ENCODE data around the gene SRGAP1.

The SRGAP1 gene

DNA sequence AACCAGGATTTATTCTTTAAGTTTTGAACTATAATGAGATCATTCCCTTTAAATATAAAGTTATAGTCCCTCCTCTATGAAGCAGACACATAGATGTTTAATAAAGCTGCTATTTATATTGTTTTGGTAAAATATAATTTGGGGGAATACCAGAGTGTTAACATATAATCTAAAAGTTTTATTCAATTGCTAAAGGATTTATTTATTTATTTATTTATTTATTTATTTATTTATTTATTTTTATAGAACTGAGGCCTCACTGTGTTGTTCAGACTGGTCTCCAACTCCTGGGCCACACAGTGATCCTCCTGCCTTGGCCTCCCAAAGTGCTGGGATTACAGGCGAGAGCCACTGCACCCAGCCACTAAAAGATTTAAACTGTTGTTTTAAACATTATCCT lies 278.9 kb downstream of the SRGAP1 start (continued):
- TF ChIP-seq ZNF48 (tag by site-specific recombination; IDR thresholded peaks at IDR 0.05) = no peak
- TF ChIP-seq ZNF660 (tag by site-specific recombination; IDR thresholded peaks at IDR 0.05) = no peak
- TF ChIP-seq ZNF654 (tag by site-specific recombination; IDR thresholded peaks at IDR 0.05; ENCODE audit: low read depth) = peak; percentile 30; the same call in 1 of the 2 replicates
- TF ChIP-seq ZBTB8A (tag by site-specific recombination; IDR thresholded peaks at IDR 0.05) = peak; percentile 71

DNA sequence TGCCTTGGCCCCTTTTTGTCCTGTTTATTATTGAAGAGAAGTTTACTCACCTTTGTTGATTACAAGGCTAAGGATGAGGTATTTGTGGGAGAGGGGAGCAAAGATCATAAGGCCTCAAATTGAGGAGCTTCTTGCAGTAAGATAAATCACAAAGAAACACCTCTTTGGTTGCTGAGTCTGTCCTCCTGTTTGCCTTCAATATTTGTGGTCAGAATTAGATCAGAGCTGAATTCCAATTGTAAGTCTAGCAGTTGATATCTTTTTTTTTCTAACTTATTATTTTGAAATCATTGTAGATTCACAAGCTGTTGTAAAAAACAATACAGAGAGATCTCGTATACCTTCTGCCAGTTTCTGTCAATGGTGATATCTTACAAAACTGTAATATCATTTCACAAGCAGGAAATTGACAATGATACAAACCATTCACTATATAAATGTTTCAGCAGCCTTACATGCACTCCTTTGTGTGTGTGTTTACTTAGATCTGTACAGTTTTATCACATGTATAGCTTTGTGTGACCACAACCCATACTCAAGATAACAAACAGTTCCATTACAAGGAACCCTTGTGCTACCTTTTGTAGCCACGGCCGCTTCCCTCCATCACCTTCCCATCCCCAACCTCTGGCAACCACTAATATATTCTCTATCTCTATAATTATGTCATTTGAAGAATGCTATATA lies 280.2 kb downstream of the SRGAP1 start:
- ChIA-PET POLR2A (no interaction called here), CTCF (interaction anchor here (0.7 kb wide), 1 partner anchor 33 kb away, joined by 4 read pairs; no protein-coding TSS in a partner anchor)
- Histone ChIP-seq H3K27ac (ENCODE audit: extremely low read depth, low read depth, low read length) (no peak overlapping the region), H3K4me3 (ENCODE audit: low read depth, low read length) (no peak overlapping the region), H3K36me3 (ENCODE audit: control insufficient read depth in 2 of 2, insufficient read depth in 1 of 2, low read length in 2 of 2) (peaks cover 0 to 6% of the 10 kb centered on the region in 2 experiments; a peak in 2 of 3 replicates), H3K9me3 (ENCODE audit: control insufficient read depth, insufficient read depth, low read depth, low read length) (no peaks in the 10 kb centered on the region), H3K4me1 (ENCODE audit: control insufficient read depth, insufficient read depth, low read length) (no peaks in the 10 kb centered on the region)
- TF ChIP-seq, protein P1, sequence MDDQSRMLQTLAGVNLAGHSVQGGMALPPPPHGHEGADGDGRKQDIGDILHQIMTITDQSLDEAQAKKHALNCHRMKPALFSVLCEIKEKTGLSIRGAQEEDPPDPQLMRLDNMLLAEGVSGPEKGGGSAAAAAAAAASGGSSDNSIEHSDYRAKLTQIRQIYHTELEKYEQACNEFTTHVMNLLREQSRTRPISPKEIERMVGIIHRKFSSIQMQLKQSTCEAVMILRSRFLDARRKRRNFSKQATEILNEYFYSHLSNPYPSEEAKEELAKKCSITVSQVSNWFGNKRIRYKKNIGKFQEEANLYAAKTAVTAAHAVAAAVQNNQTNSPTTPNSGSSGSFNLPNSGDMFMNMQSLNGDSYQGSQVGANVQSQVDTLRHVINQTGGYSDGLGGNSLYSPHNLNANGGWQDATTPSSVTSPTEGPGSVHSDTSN (CRISPR knock-in tag; IDR thresholded peaks at IDR 0.05) = no peak
- no peak for TF ChIP-seq ZNF548 (tag by site-specific recombination; IDR thresholded peaks at IDR 0.05)
- TF ChIP-seq, protein P2, sequence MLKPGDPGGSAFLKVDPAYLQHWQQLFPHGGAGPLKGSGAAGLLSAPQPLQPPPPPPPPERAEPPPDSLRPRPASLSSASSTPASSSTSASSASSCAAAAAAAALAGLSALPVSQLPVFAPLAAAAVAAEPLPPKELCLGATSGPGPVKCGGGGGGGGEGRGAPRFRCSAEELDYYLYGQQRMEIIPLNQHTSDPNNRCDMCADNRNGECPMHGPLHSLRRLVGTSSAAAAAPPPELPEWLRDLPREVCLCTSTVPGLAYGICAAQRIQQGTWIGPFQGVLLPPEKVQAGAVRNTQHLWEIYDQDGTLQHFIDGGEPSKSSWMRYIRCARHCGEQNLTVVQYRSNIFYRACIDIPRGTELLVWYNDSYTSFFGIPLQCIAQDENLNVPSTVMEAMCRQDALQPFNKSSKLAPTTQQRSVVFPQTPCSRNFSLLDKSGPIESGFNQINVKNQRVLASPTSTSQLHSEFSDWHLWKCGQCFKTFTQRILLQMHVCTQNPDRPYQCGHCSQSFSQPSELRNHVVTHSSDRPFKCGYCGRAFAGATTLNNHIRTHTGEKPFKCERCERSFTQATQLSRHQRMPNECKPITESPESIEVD (tag by site-specific recombination; IDR thresholded peaks at IDR 0.05) = no peak
- no peak for TF ChIP-seq ZNF596 (tag by site-specific recombination; IDR thresholded peaks at IDR 0.05)
- no peak for TF ChIP-seq ZBTB1 (tag by site-specific recombination; IDR thresholded peaks at IDR 0.05)

DNA sequence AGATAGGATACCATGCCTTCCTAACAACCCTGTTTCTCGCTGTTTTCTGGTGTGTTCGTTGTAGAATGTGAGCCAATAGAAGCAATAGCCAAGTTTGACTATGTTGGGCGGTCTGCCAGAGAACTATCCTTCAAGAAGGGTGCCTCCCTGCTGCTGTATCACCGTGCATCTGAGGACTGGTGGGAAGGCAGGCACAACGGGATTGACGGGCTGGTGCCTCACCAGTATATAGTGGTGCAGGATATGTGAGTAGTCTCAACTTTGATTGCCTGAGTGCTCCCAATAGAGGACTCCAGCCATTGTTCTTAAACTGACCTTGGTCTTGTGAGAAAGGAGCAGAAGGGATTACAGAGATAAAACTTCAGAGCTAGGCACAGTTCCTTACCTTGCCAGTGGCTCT lies 281.4 kb downstream of the SRGAP1 start:
- CTCF ChIA-PET = no interaction called here
- TF ChIP-seq ZNF610 (tag by site-specific recombination; IDR thresholded peaks at IDR 0.05; ENCODE audit: borderline replicate concordance) (no peak), GLI2 (tag by site-specific recombination; IDR thresholded peaks at IDR 0.05; ENCODE audit: borderline replicate concordance, low read depth) (no peak), ZNF48 (tag by site-specific recombination; IDR thresholded peaks at IDR 0.05) (no peak), MZF1 (tag by site-specific recombination; IDR thresholded peaks at IDR 0.05; ENCODE audit: borderline replicate concordance) (no peak), ZNF473 (tag by site-specific recombination; IDR thresholded peaks at IDR 0.05) (no peak), ZNF214 (tag by site-specific recombination; IDR thresholded peaks at IDR 0.05; ENCODE audit: borderline replicate concordance) (no peak), ZNF311 (tag by site-specific recombination; IDR thresholded peaks at IDR 0.05; ENCODE audit: borderline replicate concordance) (no peak)
- TF ChIP-seq, protein P3, sequence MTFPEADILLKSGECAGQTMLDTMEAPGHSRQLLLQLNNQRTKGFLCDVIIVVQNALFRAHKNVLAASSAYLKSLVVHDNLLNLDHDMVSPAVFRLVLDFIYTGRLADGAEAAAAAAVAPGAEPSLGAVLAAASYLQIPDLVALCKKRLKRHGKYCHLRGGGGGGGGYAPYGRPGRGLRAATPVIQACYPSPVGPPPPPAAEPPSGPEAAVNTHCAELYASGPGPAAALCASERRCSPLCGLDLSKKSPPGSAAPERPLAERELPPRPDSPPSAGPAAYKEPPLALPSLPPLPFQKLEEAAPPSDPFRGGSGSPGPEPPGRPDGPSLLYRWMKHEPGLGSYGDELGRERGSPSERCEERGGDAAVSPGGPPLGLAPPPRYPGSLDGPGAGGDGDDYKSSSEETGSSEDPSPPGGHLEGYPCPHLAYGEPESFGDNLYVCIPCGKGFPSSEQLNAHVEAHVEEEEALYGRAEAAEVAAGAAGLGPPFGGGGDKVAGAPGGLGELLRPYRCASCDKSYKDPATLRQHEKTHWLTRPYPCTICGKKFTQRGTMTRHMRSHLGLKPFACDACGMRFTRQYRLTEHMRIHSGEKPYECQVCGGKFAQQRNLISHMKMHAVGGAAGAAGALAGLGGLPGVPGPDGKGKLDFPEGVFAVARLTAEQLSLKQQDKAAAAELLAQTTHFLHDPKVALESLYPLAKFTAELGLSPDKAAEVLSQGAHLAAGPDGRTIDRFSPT (tag by site-specific recombination; IDR thresholded peaks at IDR 0.05) = no peak
- TF ChIP-seq, protein P4, sequence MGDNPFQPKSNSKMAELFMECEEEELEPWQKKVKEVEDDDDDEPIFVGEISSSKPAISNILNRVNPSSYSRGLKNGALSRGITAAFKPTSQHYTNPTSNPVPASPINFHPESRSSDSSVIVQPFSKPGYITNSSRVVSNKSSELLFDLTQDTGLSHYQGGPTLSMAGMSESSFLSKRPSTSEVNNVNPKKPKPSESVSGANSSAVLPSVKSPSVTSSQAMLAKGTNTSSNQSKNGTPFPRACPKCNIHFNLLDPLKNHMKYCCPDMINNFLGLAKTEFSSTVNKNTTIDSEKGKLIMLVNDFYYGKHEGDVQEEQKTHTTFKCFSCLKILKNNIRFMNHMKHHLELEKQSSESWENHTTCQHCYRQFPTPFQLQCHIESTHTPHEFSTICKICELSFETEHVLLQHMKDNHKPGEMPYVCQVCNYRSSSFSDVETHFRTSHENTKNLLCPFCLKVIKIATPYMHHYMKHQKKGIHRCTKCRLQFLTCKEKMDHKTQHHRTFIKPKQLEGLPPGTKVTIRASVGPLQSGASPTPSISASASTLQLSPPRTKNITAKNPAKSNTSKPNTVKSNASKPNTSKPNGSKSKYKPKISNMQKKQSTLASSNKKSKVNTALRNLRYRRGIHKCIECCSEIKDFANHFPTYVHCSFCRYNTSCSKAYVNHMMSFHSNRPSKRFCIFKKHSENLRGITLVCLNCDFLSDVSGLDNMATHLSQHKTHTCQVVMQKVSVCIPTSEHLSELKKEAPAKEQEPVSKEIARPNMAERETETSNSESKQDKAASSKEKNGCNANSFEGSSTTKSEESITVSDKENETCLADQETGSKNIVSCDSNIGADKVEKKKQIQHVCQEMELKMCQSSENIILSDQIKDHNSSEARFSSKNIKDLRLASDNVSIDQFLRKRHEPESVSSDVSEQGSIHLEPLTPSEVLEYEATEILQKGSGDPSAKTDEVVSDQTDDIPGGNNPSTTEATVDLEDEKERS (tag by site-specific recombination; IDR thresholded peaks at IDR 0.05) = no peak
- no peaks in the 10 kb centered on the region for H3K4me1 ChIP-seq (ENCODE audit: control insufficient read depth, insufficient read depth, low read length)
- H3K4me3 ChIP-seq (ENCODE audit: low read depth, low read length) = no peak overlapping the region
- no peaks in the 10 kb centered on the region for H3K9me3 ChIP-seq (ENCODE audit: control insufficient read depth, insufficient read depth, low read depth, low read length)
- no peak overlapping the region for H3K27ac ChIP-seq (ENCODE audit: extremely low read depth, low read depth, low read length)
- POLR2A ChIA-PET = no interaction called here
- H3K36me3 ChIP-seq (ENCODE audit: control insufficient read depth in 2 of 2, insufficient read depth in 1 of 2, low read length in 2 of 2) = peaks cover 0 to 8% of the 10 kb centered on the region in 2 experiments; a peak in 2 of 3 replicates
